22Rv1 (cell line): ENCODE data around the gene CCDC116.

Experiments used
- H3K27ac ChIP-seq: fragments of 450-650 bp; 2 replicates; pipeline ENCODE4 v1.5.1; 2017
- CTCF ChIP-seq: fragments of 450-650 bp; IDR thresholded peaks from 2 replicates; pipeline ENCODE4 v1.5.1; 2017; ENCODE audit warnings: mild to moderate bottlenecking
- ZFX ChIP-seq: fragments of 450-650 bp; IDR thresholded peaks from 2 replicates; pipeline ENCODE4 v1.6.1; 2017; ENCODE audit warnings: antibody characterized with exemption, borderline replicate concordance

Gene CCDC116

GRCh38 chr22:21652547-21653545, 20.3 kb downstream of the CCDC116 start:
- H3K27ac ChIP-seq: peak overlapping the region; percentile 79

GRCh38 chr22:21657020-21657359, 24.4 kb downstream of the CCDC116 start:
- TF ChIP-seq CTCF: no peak
- no peak for TF ChIP-seq ZFX
- peak overlapping the region; percentile 80 for H3K27ac ChIP-seq

More at GRCh38 chr22:21652547-21653545, 20.3 kb downstream of the CCDC116 start:
- TF ChIP-seq ZFX: no peak
- no peak for TF ChIP-seq CTCF

DNA sequence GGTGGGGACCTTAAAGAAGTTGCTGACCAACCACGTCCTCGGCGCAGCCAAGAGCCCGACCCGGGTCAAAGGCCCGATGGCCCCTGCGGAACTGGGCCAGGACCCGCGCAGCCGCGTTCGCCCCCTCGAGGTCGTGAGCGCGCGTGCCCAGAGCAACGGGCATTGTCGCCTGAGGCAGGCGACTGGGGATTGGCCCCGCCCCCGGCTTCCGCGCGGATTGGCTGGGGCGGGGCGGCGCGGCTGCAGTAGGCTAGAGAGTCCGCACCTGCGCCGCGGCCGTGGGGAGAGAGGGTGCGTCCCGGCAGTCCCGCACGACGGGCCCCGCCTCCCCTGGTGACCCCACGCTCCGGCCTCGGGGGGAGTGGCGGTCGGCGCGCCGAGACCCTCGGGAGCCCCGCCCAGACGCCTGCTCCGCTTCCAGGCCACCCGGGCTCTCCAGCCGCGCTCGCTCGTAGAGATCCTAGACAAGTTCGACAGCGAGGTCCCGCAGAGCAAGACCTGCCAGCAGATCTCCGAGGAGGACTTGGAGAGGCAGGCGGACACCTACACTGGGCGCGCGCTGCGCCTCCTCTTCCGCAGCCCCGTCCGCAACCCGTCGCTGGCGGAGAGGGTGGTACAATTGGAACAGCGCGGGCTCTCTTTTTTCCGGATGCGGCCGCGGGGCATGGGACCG, 24.9 kb downstream of the CCDC116 start:
- peak; percentile 57 for TF ChIP-seq CTCF
- no peak for TF ChIP-seq ZFX
- H3K27ac ChIP-seq: peak overlapping the region; percentile 80

- H3K27ac ChIP-seq: no peak overlapping the region
- TF ChIP-seq ZFX (no peak), CTCF (no peak)
Measured at GRCh38 chr22:21659864-21660525, 27.4 kb downstream of the CCDC116 start.

DNA sequence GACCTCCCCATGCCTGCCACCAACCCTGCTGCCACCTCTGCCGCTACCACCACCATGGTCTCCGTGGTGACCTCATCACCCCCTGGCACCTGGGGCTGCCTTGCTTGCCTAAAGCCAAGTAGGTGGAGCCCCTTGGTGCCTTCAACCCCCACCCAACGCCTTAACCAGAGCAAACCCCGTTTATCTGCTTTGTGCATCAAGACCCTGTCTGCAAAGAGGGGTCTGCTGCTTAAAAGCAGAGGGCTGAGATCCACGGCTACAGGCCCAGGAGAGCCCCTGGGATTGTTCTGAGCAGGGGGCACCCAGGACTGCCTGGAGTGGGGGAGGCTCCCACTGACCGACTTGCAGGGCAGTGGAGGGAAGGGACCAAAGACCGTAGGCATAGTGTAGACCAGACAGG, 28.3 kb downstream of the CCDC116 start:
- TF ChIP-seq CTCF: no peak
- no peak for TF ChIP-seq ZFX
- H3K27ac ChIP-seq: no peak overlapping the region

GRCh38 chr22:21661991-21662390, 29.4 kb downstream of the CCDC116 start:
- TF ChIP-seq CTCF: no peak
- no peak for TF ChIP-seq ZFX
- H3K27ac ChIP-seq: no peak overlapping the region
